Measurements from ENCODE around the gene POU2F3.

POU2F3 gene

GRCh38 chr11:120239713-120240640 lies at the start of gene POU2F3:
Gene POU2F3, plus strand, starts transcription at chr11:120240140. Its CDS starts 204 bp downstream, at chr11:120240344.
- DNase-seq, result no peak

- DNase-seq, result no peak
Observed at GRCh38 chr11:120191058-120191457, 48.9 kb upstream of the POU2F3 start.

- DNase-seq, result no peak
Observed at GRCh38 chr11:120192831-120193625, 46.9 kb upstream of the POU2F3 start.

- DNase-seq, result no peak
Observed at GRCh38 chr11:120194166-120194565, 45.8 kb upstream of the POU2F3 start.

- no peak for DNase-seq
Observed at GRCh38 chr11:120195601-120196320, 44.2 kb upstream of the POU2F3 start.

- DNase-seq, result no peak
Observed at GRCh38 chr11:120196826-120197225, 43.1 kb upstream of the POU2F3 start.

GRCh38 chr11:120197251-120197891 lies 42.6 kb upstream of the POU2F3 start:
- DNase-seq, result no peak

- no peak for DNase-seq
Observed at GRCh38 chr11:120197977-120198376, 42.0 kb upstream of the POU2F3 start.

- DNase-seq, result no peak
Observed at GRCh38 chr11:120198403-120198786, 41.5 kb upstream of the POU2F3 start.

- DNase-seq, result no peak
Observed at GRCh38 chr11:120198787-120199469, 41.0 kb upstream of the POU2F3 start.

GRCh38 chr11:120199613-120200012 lies 40.3 kb upstream of the POU2F3 start:
- DNase-seq, result no peak

- no peak for DNase-seq
Observed at GRCh38 chr11:120200677-120201076, 39.3 kb upstream of the POU2F3 start.

- DNase-seq, result no peak
Observed at GRCh38 chr11:120201653-120202052, 38.3 kb upstream of the POU2F3 start.

- no peak for DNase-seq
Observed at GRCh38 chr11:120203626-120204025, 36.3 kb upstream of the POU2F3 start.

GRCh38 chr11:120205596-120206161 lies 34.3 kb upstream of the POU2F3 start:
- DNase-seq, result no peak

- DNase-seq, result no peak
Observed at GRCh38 chr11:120207512-120207911, 32.4 kb upstream of the POU2F3 start.

- DNase-seq, result no peak
Observed at GRCh38 chr11:120208001-120208441, 31.9 kb upstream of the POU2F3 start.

GRCh38 chr11:120208777-120209176 lies 31.2 kb upstream of the POU2F3 start:
- DNase-seq, result peak; percentile 42

GRCh38 chr11:120209746-120210625 lies 30.0 kb upstream of the POU2F3 start:
- DNase-seq, result no peak

All from SIG-M5 (cell line).